ENCODE measurements around the gene PMM1.

DNA sequence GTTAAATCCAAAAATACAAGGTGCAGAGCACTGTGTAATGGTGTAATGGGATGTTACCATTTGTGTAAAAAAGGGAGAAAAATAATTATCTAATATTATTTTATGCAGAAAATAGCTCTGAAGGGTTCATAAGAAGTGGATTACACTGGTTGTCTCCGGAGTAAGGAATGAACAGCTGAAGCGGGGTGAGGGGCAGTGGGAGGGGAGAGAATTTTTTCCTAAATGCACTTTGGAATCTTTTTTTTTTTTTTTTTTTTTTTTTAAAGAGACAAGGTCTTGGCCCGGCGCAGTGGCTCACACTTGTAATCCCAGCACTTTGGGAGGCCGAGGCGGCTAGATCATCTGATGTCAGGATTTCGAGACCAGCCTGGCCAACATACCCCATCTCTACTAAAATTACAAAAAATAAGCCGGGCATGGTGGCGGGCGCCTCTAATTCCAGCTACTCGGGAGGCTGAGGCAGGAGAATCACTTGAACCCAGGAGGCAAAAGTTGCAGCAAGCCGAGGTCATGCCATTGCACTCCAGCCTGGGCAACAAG is 38.6 kb downstream of the PMM1 start:
- TF ChIP-seq, protein P1, sequence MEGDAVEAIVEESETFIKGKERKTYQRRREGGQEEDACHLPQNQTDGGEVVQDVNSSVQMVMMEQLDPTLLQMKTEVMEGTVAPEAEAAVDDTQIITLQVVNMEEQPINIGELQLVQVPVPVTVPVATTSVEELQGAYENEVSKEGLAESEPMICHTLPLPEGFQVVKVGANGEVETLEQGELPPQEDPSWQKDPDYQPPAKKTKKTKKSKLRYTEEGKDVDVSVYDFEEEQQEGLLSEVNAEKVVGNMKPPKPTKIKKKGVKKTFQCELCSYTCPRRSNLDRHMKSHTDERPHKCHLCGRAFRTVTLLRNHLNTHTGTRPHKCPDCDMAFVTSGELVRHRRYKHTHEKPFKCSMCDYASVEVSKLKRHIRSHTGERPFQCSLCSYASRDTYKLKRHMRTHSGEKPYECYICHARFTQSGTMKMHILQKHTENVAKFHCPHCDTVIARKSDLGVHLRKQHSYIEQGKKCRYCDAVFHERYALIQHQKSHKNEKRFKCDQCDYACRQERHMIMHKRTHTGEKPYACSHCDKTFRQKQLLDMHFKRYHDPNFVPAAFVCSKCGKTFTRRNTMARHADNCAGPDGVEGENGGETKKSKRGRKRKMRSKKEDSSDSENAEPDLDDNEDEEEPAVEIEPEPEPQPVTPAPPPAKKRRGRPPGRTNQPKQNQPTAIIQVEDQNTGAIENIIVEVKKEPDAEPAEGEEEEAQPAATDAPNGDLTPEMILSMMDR (IDR thresholded peaks at IDR 0.05): no peak
- TF ChIP-seq POLR2A (IDR thresholded peaks at IDR 0.05) (no peak), EP300 (IDR thresholded peaks at IDR 0.05) (no peak)
